Effector memory CD4-positive, alpha-beta T cell (primary cell): ENCODE results near the gene SPPL2A.

ENCODE experiments used
- DNase-seq, 3 donors: peaks; one replicate each; pipeline ENCODE4 v3.0.0-alpha.2; 2020
- H3K27ac ChIP-seq: 2 replicates; pipeline ENCODE4 v1.7.0; 2013; ENCODE audit warnings: mild to moderate bottlenecking, low read length, moderate library complexity; ENCODE audit not compliant: insufficient read depth, poor library complexity, severe bottlenecking
- H3K27me3 ChIP-seq: replicated peaks from 2 replicates; pipeline ENCODE4 v1.7.0; 2013; ENCODE audit warnings: mild to moderate bottlenecking, low read length; ENCODE audit not compliant: insufficient read depth, control insufficient read depth, poor library complexity, severe bottlenecking
- H3K36me3 ChIP-seq: 2 replicates; pipeline ENCODE4 v1.7.0; 2013; ENCODE audit warnings: mild to moderate bottlenecking, low read length, moderate library complexity; ENCODE audit not compliant: control insufficient read depth, insufficient read depth
- H3K4me1 ChIP-seq: 2 replicates; pipeline ENCODE4 v1.7.0; 2013; ENCODE audit warnings: low read length, mild to moderate bottlenecking; ENCODE audit not compliant: control insufficient read depth, insufficient read depth, poor library complexity, severe bottlenecking
- H3K4me3 ChIP-seq: 2 replicates; pipeline ENCODE4 v1.7.0; 2013; ENCODE audit warnings: low read length, low read depth, mild to moderate bottlenecking; ENCODE audit not compliant: insufficient read depth, poor library complexity, severe bottlenecking
- H3K9me3 ChIP-seq: 2 replicates; pipeline ENCODE4 v1.7.0; 2013; ENCODE audit warnings: mild to moderate bottlenecking, low read length, moderate library complexity; ENCODE audit not compliant: control insufficient read depth

The SPPL2A gene

DNA sequence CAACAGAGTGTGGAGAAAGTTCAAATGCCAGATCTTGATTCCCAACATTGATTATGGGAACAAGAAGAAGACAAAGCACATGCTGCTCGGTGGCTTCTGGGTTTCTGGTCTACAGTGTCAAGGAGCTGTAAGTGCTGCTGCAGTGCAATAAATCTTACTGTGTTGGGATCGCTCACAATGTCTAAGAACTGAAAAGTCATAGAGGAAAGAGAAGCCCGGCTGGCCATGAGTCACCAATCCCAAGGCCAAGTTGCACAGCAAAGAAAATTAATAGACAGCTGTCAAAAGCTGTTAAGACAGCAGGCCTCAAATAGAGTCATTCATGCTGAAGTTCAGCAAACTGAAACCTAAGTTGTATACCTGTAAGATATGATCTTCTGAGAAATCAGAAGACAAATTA, 33.2 kb upstream of the SPPL2A start:
- H3K4me3 ChIP-seq = no peak overlapping the region
- no peaks in the 10 kb centered on the region for H3K9me3 ChIP-seq
- H3K27ac ChIP-seq = no peak overlapping the region
- no peak for DNase-seq
- no peaks in the 10 kb centered on the region for H3K27me3 ChIP-seq
- H3K4me1 ChIP-seq = no peaks in the 10 kb centered on the region
- no peaks in the 10 kb centered on the region for H3K36me3 ChIP-seq

- no peaks in the 10 kb centered on the region for H3K4me1 ChIP-seq
- no peaks in the 10 kb centered on the region for H3K27me3 ChIP-seq
- no peaks in the 10 kb centered on the region for H3K9me3 ChIP-seq
- no peaks in the 10 kb centered on the region for H3K36me3 ChIP-seq
- DNase-seq = no peak
- no peak overlapping the region for H3K27ac ChIP-seq
- no peak overlapping the region for H3K4me3 ChIP-seq
Measured at GRCh38 chr15:50797926-50798325, 32.4 kb upstream of the SPPL2A start.

DNA sequence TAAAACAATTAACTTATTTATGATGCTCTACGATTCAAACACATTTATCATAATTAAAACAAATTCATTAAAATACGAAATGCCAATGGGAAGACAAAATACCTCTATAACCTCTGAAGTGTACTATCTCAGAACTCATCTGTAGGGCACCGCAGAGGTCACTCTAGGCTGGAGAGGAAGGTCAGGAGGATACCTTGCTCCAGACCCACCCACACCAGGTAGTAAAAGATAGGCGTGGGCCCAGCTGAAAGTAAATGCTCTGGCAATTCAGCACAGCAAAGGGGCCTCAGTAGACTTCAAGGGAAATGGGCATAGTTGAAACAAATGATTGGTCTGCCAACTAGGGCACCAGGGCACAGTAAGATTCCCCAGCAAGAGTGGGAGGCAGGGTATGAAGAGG, 26.0 kb upstream of the SPPL2A start:
- Histone ChIP-seq H3K27me3 (no peaks in the 10 kb centered on the region), H3K4me1 (no peaks in the 10 kb centered on the region), H3K4me3 (no peak overlapping the region), H3K36me3 (no peaks in the 10 kb centered on the region), H3K9me3 (no peaks in the 10 kb centered on the region), H3K27ac (no peak overlapping the region)
- DNase-seq = no peak

- no peak overlapping the region for H3K27ac ChIP-seq
- no peaks in the 10 kb centered on the region for H3K4me1 ChIP-seq
- H3K36me3 ChIP-seq = no peaks in the 10 kb centered on the region
- DNase-seq = no peak
- no peak overlapping the region for H3K4me3 ChIP-seq
- no peaks in the 10 kb centered on the region for H3K27me3 ChIP-seq
- H3K9me3 ChIP-seq = no peaks in the 10 kb centered on the region
Measured at GRCh38 chr15:50790778-50791453, 25.4 kb upstream of the SPPL2A start.

DNA sequence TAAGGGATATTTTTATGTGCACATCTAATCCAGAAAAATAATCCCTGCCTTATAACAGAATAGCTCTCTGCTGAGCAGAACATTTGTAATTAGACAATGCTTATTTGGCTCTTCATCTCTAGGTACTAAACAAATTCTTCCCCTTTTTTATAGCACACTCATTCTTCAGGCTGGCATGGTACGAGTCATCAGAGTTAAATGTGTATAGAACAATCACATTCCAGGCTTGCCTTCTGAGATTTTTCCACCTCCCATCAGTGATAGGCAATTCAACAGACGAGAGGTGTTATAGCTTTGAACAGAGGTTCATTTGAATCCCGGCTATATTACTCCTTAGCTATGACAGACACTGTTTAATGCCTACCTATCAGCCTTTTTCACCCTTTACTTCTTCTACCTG, 21.4 kb upstream of the SPPL2A start:
- no peaks in the 10 kb centered on the region for H3K36me3 ChIP-seq
- no peak overlapping the region for H3K27ac ChIP-seq
- DNase-seq = no peak
- H3K27me3 ChIP-seq = no peaks in the 10 kb centered on the region
- no peaks in the 10 kb centered on the region for H3K9me3 ChIP-seq
- H3K4me3 ChIP-seq = no peak overlapping the region
- H3K4me1 ChIP-seq = no peaks in the 10 kb centered on the region

DNA sequence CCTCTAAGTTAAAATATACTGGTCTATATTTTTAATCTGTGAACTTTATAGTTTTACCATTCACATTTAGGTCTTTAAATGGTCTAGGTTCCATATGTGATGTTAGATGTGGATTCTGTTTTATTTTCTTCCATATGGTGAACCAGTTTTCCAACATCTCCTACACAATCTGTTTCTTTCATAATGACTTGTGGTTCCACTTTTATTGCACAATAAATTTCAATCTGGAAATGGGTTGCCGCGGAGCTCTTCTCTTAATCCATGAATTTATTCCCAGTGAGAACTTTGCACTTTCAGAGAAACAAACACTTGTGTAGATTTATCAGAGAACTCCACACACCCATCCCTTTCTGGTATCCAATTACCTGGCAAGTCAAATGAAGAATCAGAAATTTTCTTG, 20.9 kb upstream of the SPPL2A start:
- Histone ChIP-seq H3K9me3 (no peaks in the 10 kb centered on the region), H3K4me3 (no peak overlapping the region), H3K27me3 (no peaks in the 10 kb centered on the region), H3K4me1 (no peaks in the 10 kb centered on the region), H3K27ac (no peak overlapping the region), H3K36me3 (no peaks in the 10 kb centered on the region)
- DNase-seq = no peak

DNA sequence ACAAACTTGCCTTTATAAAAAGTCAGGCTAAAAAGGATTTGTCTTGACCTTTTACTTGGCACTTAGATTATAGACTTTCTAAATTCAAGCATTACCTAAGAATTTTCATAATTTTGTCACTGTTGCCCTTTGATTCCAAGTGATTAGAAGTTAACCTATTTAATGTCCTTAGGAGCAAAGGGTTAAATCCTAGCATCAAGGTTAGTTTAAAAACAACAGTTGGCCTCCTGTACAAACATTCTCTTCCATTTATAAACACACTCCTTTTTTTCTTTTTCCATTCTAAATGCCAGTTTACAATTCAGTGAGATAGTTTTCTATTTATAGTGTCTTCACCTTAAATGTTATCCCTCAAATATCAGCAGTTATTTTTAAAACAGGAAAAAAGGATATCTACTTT, 18.4 kb upstream of the SPPL2A start:
- no peaks in the 10 kb centered on the region for H3K9me3 ChIP-seq
- H3K4me3 ChIP-seq = no peak overlapping the region
- no peaks in the 10 kb centered on the region for H3K27me3 ChIP-seq
- DNase-seq = no peak
- no peaks in the 10 kb centered on the region for H3K4me1 ChIP-seq
- H3K27ac ChIP-seq = no peak overlapping the region
- no peaks in the 10 kb centered on the region for H3K36me3 ChIP-seq

DNA sequence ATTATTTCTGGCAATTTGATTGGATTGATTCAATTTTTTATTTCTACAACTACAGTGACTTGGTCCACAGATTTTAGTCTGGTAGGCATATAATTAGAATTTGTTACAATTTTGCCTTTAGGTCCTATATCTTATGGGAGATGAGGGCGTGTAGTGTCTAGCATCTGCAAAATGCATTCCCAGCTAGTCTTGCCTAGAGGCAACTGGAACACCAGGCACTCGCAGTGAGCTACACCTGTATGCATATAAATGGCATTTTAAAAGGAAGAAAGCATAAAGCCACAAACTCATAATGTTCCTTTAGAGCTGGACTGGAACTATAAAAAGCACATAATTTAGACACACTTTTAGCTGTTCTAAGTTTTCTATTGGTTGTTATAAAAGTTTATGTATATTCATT, 17.9 kb upstream of the SPPL2A start:
- Histone ChIP-seq H3K4me1 (no peaks in the 10 kb centered on the region), H3K36me3 (no peaks in the 10 kb centered on the region), H3K27me3 (no peaks in the 10 kb centered on the region), H3K4me3 (no peak overlapping the region), H3K27ac (no peak overlapping the region), H3K9me3 (no peaks in the 10 kb centered on the region)
- DNase-seq = no peak

DNA sequence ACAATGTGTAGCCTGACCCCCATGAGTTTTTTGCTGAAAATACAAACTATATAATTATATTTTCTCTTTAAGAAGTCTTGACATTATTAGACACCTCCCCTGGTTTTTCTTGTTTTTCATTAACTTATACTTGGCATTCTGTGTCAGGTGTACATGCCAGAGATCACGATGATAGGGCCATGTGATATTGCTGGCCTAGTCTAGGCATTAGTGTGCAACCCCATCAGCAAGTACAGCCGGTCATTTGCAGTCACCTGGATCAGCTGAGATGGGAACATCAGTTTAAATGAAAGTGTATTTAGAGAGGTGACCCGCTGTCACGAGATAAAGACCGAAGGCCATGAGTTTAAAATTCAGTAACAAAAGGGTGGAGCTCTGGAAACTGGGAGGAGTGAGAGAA, 12.6 kb upstream of the SPPL2A start:
- Histone ChIP-seq H3K9me3 (no peaks in the 10 kb centered on the region), H3K4me1 (no peaks in the 10 kb centered on the region), H3K27ac (no peak overlapping the region), H3K36me3 (no peaks in the 10 kb centered on the region), H3K27me3 (no peaks in the 10 kb centered on the region), H3K4me3 (no peak overlapping the region)
- no peak for DNase-seq

DNA sequence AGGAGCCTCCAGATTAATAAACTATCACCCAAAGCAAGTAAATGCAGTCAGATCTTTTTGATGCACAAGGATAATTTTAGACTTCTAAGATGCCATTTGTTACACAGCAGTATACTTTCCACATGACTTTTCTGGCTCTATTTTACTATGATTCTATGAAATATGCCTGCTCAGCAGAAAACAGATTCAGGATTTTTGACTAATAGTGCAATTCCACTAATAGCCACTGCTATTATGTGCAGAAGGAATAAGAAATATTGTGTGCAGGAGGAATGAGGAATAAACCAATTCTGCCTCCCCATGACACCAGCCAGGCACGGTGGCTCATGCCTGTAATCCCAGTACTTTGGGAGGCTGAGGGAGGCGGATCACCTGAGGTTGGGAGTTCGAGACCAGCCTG, 11.5 kb upstream of the SPPL2A start:
- Histone ChIP-seq H3K27me3 (no peaks in the 10 kb centered on the region), H3K36me3 (no peaks in the 10 kb centered on the region), H3K4me1 (no peaks in the 10 kb centered on the region), H3K4me3 (no peak overlapping the region), H3K27ac (no peak overlapping the region), H3K9me3 (no peaks in the 10 kb centered on the region)
- DNase-seq = no peak
